Endothelial cell of umbilical vein (primary cell): ENCODE results near the gene APBB2. TPM values are rescaled to one million over a fixed set of nuclear protein-coding genes. Genes with fewer than 3 reads are reported as not detected.

Experiments
- BruUV-seq: library from RNA; stranded (reverse); fragments of 400-500 nt; replicated peaks from 2 replicates; lab custom pipeline; 2021; lab: Mats Ljungman, UMichigan
- CTCF ChIA-PET: fragments of 300-600, 350-600 bp; sonication (Branson Sonifier 250); formaldehyde crosslinking; loops from one replicate; lab custom pipeline; 2021; ENCODE audit warnings: antibody characterized with exemption, inconsistent platforms; lab: Charles Lee
- POLR2A ChIA-PET: fragments of 300-600, 350-600 bp; sonication (Branson Sonifier 250); formaldehyde crosslinking; loops from one replicate; lab custom pipeline; 2021; ENCODE audit warnings: antibody characterized with exemption, inconsistent platforms; lab: Charles Lee
- DNase-seq: peaks from one replicate; pipeline ENCODE4 v3.0.0-alpha.2; 2011; ENCODE audit warnings: low read depth, low spot score
- FAIRE-seq: peaks from 2 replicates; lab custom pipeline; 2011; peaks lifted over from hg19 to GRCh38; lab: Jason Lieb, UNC
- H2AFZ ChIP-seq: 2 replicates; pipeline ENCODE4 v1.6.0; 2012; ENCODE audit warnings: low read depth, low read length, control low read depth, inconsistent platforms
- H3K27ac ChIP-seq: 2 replicates; pipeline ENCODE4 v1.5.1; 2011; ENCODE audit warnings: low read depth, mild to moderate bottlenecking, control low read depth, low read length, moderate library complexity; ENCODE audit not compliant: insufficient read depth
- H3K27me3 ChIP-seq, 2 experiments: 2 replicates each; pipeline versions ENCODE4 v1.6.0 to v1.6.1; 2011; ENCODE audit warnings: low read length in 2 of 2, mixed read lengths in 1 of 2; ENCODE audit not compliant: control insufficient read depth in 2 of 2, insufficient read depth in 2 of 2
- H3K36me3 ChIP-seq, 2 experiments: 2 replicates in 1 of 2; 3 replicates in 1 of 2; pipeline ENCODE4 v1.5.1; 2011; ENCODE audit warnings: low read length in 2 of 2, mild to moderate bottlenecking in 1 of 2, moderate library complexity in 1 of 2; ENCODE audit not compliant: control insufficient read depth in 2 of 2, insufficient read depth in 2 of 2; ENCODE audit errors: extremely low read depth in 1 of 2
- H3K4me1 ChIP-seq: 3 replicates; pipeline ENCODE4 v1.5.1; 2011; ENCODE audit warnings: mild to moderate bottlenecking, low read length; ENCODE audit not compliant: control insufficient read depth, insufficient read depth; ENCODE audit errors: extremely low read depth
- H3K4me2 ChIP-seq: 2 replicates; pipeline ENCODE4 v1.6.1; 2011; ENCODE audit warnings: low read length, control low read depth, mixed read lengths; ENCODE audit not compliant: insufficient read depth
- H3K4me3 ChIP-seq, 3 experiments: fragments of 200-600 bp in 1 of 3; sonication (generic), shearing (Covaris generic) in 1 of 3; replicated peaks in 1 of 3; 2 replicates each; pipeline ENCODE4 v1.5.1; 2011 to 2016; ENCODE audit warnings: control low read depth in 3 of 3, low read length in 3 of 3, mild to moderate bottlenecking in 2 of 3, inconsistent platforms in 1 of 3, low read depth in 1 of 3, moderate library complexity in 1 of 3; ENCODE audit not compliant: insufficient read depth in 1 of 3
- H3K79me2 ChIP-seq: 2 replicates; pipeline ENCODE4 v1.6.0; 2012; ENCODE audit warnings: low read length, inconsistent platforms; ENCODE audit not compliant: control insufficient read depth, insufficient read depth
- H3K9ac ChIP-seq: replicated peaks from 2 replicates; pipeline ENCODE3; 2011; ENCODE audit warnings: low read length, control low read depth; ENCODE audit not compliant: insufficient read depth; ENCODE audit errors: extremely low read depth
- H3K9me1 ChIP-seq: replicated peaks from 3 replicates; pipeline ENCODE4 v1.6.0; 2011; ENCODE audit warnings: mild to moderate bottlenecking, low read length; ENCODE audit not compliant: control insufficient read depth, insufficient read depth; ENCODE audit errors: extremely low read depth
- H3K9me3 ChIP-seq: replicated peaks from 2 replicates; pipeline ENCODE4 v1.5.1; 2012; ENCODE audit warnings: low read length, inconsistent platforms; ENCODE audit not compliant: control insufficient read depth, insufficient read depth
- H4K20me1 ChIP-seq: replicated peaks from 2 replicates; pipeline ENCODE3; 2011; ENCODE audit warnings: mild to moderate bottlenecking, low read length; ENCODE audit not compliant: control insufficient read depth, insufficient read depth; ENCODE audit errors: extremely low read depth
- CTCF ChIP-seq, 2 donors: IDR thresholded peaks; 1 replicate in 1 of 2; 2 replicates in 1 of 2; pipeline ENCODE4 v1.5.1; 2011; ENCODE audit warnings: low read length in 2 of 2, mild to moderate bottlenecking in 2 of 2, moderate library complexity in 2 of 2, control low read depth in 1 of 2, inconsistent platforms in 1 of 2, low read depth in 1 of 2; ENCODE audit not compliant: insufficient read depth in 1 of 2; ENCODE audit errors: extremely low read depth in 1 of 2
- EZH2 ChIP-seq: IDR thresholded peaks from 2 replicates; pipeline ENCODE4 v1.6.1; 2012; ENCODE audit warnings: borderline replicate concordance, low read depth, mild to moderate bottlenecking, moderate library complexity, low read length, inconsistent platforms; ENCODE audit not compliant: severe bottlenecking
- JUN ChIP-seq: IDR thresholded peaks from 2 replicates; pipeline ENCODE4 v1.6.1; 2011; ENCODE audit warnings: borderline replicate concordance, low read depth; ENCODE audit not compliant: insufficient read length, insufficient read depth
- MYC ChIP-seq: IDR thresholded peaks from one replicate; pipeline ENCODE4 v1.6.1; 2011; ENCODE audit warnings: mild to moderate bottlenecking, low read depth, low read length
- POLR2A ChIP-seq: IDR thresholded peaks from 2 replicates; pipeline ENCODE4 v1.6.1; 2012; ENCODE audit warnings: low read depth, mild to moderate bottlenecking, control low read depth, low read length
- dilution Hi-C: fragments of 300-500 bp; cut with MboI; formaldehyde crosslinking; loops from one replicate; pipeline ENCODE4 v1.15.0; 2019; ENCODE audit warnings: low sequenced_read_pairs; ENCODE audit not compliant: extremely low pct_ligation_motif_present
- intact Hi-C: fragments of 100-400 bp; cut with micrococcal nuclease; formaldehyde crosslinking; loops from one replicate; pipeline ENCODE4 v1.10.0; 2022
- polyA plus RNA-seq, 4 experiments: library from polyadenylated mRNA; depleted of rRNA in 3 of 4; stranded (reverse) in 3 of 4; unstranded in 1 of 4; fragments of >200 nt; gene quantifications; 2 replicates each; pipeline versions ENCODE4 v1.2.1 to v1.2.3, GENCODE V29; 2011 to 2012; ENCODE audit warnings: missing spikeins in 1 of 4
- total RNA-seq: library from RNA; stranded (reverse); gene quantifications from 2 replicates; pipeline ENCODE4 v1.2.3, GENCODE V29; 2021

APBB2 gene
- total and polyA plus RNA-seq, 2 donors (not counting 3 experiments of a cell fraction or from before 2014, with no cell fraction given) = 79.8 to 124 TPM

- CTCF ChIA-PET = interaction anchor here (1.2 to 2.3 kb wide), 2 partner anchors 14 to 53 kb away, joined by 4 to 6 read pairs; no protein-coding TSS in a partner anchor
- peak; percentile 72 for DNase-seq
Observed at GRCh38 chr4:41029098-41029497, 185.2 kb downstream of the APBB2 start.

More at GRCh38 chr4:41029098-41029497, 185.2 kb downstream of the APBB2 start:
- no peaks in the 10 kb centered on the region for H4K20me1 ChIP-seq
- peaks cover 13% of the 10 kb centered on the region for H3K9me3 ChIP-seq
- peaks cover 35% of the 10 kb centered on the region for H3K79me2 ChIP-seq
- no peaks in the 10 kb centered on the region for H3K9me1 ChIP-seq
- peaks cover 20% of the 10 kb centered on the region for H3K4me1 ChIP-seq
- intact Hi-C loops (no loop called here), dilution Hi-C loops (no loop called here)
- no peak overlapping the region for H2AFZ ChIP-seq
- no peak overlapping the region for H3K4me3 ChIP-seq
- H3K27me3 ChIP-seq = no peaks in the 10 kb centered on the region
- H3K36me3 ChIP-seq = peaks cover 0 to 6% of the 10 kb centered on the region in 2 experiments
- TF ChIP-seq CTCF (IDR thresholded peaks at IDR 0.05; ENCODE audit: extremely low read depth in 1 of 2, insufficient read depth in 1 of 2, low read depth in 1 of 2, low read length in 2 of 2) = no peak
- TF ChIP-seq POLR2A = no peak
- TF ChIP-seq JUN = no peak
- TF ChIP-seq EZH2 = no peak
- TF ChIP-seq MYC = no peak
- peak overlapping the region; percentile 42 for H3K4me2 ChIP-seq
- no peak for FAIRE-seq
- peak overlapping the region; percentile 47 for H3K27ac ChIP-seq
- BruUV-seq = no TSS peak
- POLR2A ChIA-PET = interaction anchor here (0.6 kb wide), 1 partner anchor 43 kb away, joined by 3 read pairs; no protein-coding TSS in a partner anchor
- peak overlapping the region; percentile 30 for H3K9ac ChIP-seq
